ENCODE data around the gene CAMK2D. TPM values are rescaled to one million over a fixed set of nuclear protein-coding genes. Genes with fewer than 3 reads are reported as not detected.

CAMK2D gene
- total RNA-seq, 2 experiments from 2014 or later, result 33.6 to 43.1 TPM

DNA sequence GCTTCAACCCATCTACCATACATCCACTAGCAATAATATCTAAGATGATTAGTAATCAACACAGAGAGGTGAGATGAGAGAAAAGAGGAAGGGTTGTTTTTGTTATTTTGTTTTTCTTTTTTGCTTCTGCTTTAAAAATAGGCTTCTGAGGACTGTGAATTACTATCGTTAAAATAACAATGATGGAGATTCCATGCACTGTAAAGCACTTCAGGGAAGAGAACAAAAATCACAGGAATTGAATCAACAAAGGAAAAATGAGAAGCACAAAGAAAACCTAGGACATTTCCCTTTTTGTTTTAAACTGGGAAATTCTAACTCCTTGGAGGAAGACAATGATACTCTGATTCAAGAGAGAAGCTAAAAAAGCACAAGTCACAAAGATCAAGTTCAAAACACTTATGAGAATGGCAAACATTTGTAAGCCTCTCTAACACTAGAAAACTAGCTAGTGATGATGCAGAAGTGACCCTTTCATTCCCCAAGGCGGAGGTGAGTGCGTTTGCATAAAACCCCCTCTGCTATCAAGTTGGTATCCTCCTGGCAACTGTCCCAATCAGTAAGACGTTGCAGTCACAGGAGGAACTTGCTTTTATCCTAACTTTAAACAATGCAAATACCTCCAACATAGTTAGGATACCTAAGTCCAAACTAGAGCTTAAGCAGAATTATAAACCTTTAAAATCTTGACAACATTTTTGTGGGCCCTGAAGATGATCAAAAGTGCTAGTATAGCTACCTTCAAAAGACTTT, 308.5 kb downstream of the CAMK2D start:
- no peak overlapping the region for H3K4me3 Mint-ChIP-seq
- CTCF ChIA-PET, result no interaction called here
- no peaks in the 10 kb centered on the region for H3K9me3 Mint-ChIP-seq (ENCODE audit: low read depth)
- no peak for ATAC-seq
- no peak overlapping the region for H3K27ac Mint-ChIP-seq
- no peak for DNase-seq
- H3K4me1 Mint-ChIP-seq, result no peaks in the 10 kb centered on the region
- no peaks in the 10 kb centered on the region for H3K27me3 Mint-ChIP-seq
- H3K36me3 Mint-ChIP-seq, result peaks cover 24% of the 10 kb centered on the region

DNA sequence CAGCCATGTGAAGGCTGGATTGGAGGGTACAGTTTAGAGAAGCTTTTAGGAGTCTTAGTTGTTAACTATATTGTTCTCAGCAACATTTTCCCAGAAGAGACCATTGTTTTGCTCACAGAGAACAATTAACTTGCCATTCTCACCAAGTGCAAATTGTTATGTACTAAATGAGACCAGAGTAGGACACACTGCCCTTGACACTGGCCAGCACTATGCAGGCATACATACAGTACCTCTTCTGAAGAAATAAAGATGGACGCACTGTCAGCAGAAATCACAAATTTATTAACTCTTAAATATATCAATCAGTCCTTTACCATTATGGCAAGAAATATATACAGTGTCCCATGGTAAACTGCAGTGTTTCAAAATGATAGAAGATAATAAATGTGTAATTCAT, 309.4 kb downstream of the CAMK2D start:
- Mint-ChIP-seq H3K4me1 (no peaks in the 10 kb centered on the region), H3K27me3 (no peaks in the 10 kb centered on the region)
- ATAC-seq, result no peak

DNA sequence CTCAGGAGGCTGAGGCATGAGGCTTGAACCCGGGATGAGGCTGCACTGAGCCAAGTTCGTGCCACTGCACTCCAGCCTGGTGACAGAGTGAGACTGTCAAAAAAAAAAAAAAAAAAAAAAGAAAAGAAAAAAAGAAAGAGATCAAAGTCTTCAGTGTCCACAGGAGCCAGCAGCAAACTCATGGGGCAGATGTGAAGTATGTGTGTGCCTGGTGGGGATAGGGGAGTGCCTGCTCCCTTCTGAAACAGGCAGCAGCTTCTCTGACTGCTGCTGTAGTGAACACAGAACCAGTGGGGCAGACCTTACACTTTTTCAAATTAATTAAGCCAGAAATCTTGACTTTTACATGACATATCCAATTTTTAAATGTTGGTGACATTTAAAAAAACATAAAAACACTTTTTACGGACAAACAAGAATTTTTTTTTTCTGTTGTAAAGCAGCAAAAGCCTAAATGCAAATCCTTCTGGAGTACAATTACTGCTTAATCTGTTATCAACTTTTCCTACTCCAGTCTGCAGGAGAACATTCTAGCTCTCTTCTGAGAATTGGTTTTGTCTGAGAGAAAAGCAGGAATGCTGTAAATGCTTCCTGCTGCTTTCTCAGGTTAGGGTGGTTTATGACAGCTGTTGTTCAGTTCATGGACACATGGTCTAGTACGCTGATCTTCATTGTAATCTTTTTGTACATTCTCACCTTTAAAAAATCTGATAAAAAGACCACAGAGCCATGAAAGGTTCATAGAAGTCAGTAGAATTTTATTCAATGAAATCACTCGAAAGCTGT, 311.1 kb downstream of the CAMK2D start:
- no peak for DNase-seq
- Mint-ChIP-seq H3K4me1 (no peaks in the 10 kb centered on the region), H3K36me3 (peaks cover 11% of the 10 kb centered on the region), H3K9me3 (ENCODE audit: low read depth) (no peaks in the 10 kb centered on the region), H3K4me3 (no peak overlapping the region), H3K27me3 (no peaks in the 10 kb centered on the region), H3K27ac (no peak overlapping the region)
- CTCF ChIA-PET, result no interaction called here
- no peak for ATAC-seq

More for the DNA sequence above, 309.4 kb downstream of the CAMK2D start:
- CTCF ChIA-PET, result no interaction called here
- no peaks in the 10 kb centered on the region for H3K9me3 Mint-ChIP-seq (ENCODE audit: low read depth)
- DNase-seq, result no peak
- peaks cover 18% of the 10 kb centered on the region for H3K36me3 Mint-ChIP-seq
- H3K4me3 Mint-ChIP-seq, result no peak overlapping the region
- no peak overlapping the region for H3K27ac Mint-ChIP-seq

DNA sequence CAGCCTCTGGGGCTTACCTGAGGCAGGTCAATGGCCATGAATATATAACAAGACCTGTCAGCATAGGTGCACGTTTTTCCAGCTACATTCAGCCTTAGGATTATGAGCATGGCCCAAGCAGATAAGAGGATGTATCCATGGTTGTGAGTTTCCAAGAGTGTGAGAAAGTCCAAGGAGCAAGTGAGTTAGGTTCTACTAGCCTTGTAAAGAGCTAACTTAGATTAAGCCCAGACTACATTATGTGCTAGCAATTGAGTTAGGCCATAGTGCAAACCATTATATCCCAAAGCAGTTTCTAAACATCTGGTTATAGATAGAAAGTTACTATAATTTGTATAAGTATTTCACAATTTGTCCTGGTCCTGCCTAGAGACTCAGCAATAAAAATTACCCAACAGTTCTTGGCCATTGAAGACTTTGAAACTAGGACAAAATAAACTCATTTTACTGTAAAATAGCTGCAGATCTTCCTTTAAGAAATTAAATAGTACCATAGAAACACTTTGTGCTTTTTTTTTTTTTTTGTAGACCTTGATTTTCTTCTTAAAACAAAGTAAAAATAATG, 312.0 kb downstream of the CAMK2D start:
- Mint-ChIP-seq H3K4me1 (no peaks in the 10 kb centered on the region), H3K36me3 (peaks cover 11% of the 10 kb centered on the region), H3K4me3 (no peak overlapping the region), H3K9me3 (ENCODE audit: low read depth) (no peaks in the 10 kb centered on the region), H3K27me3 (no peaks in the 10 kb centered on the region), H3K27ac (no peak overlapping the region)
- no peak for DNase-seq
- no peak for ATAC-seq
- CTCF ChIA-PET, result no interaction called here

DNA sequence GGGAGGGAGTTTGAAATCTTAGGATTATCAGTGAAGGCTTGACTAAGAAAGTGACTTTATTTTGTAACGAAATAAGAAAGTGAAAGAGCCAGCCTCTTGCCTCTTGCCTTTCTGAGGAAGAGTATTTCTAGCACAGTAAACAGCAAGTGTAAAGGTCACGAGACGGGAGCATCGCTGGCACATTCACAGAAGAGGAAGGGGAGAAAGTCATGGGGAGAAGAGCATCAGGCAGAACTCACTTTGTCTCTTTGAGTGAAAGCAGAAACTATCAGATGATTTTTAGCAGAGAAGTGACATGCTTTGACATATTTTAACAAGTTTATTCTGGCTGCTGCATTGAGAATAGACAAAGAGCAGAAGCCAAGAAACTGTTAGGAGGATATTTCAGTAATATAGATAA, 313.8 kb downstream of the CAMK2D start:
- Mint-ChIP-seq H3K36me3 (peaks cover 4% of the 10 kb centered on the region), H3K4me1 (peaks cover 8% of the 10 kb centered on the region), H3K27me3 (no peaks in the 10 kb centered on the region), H3K4me3 (no peak overlapping the region), H3K27ac (no peak overlapping the region), H3K9me3 (ENCODE audit: low read depth) (no peaks in the 10 kb centered on the region)
- no peak for ATAC-seq
- CTCF ChIA-PET, result no interaction called here
- no peak for DNase-seq

DNA sequence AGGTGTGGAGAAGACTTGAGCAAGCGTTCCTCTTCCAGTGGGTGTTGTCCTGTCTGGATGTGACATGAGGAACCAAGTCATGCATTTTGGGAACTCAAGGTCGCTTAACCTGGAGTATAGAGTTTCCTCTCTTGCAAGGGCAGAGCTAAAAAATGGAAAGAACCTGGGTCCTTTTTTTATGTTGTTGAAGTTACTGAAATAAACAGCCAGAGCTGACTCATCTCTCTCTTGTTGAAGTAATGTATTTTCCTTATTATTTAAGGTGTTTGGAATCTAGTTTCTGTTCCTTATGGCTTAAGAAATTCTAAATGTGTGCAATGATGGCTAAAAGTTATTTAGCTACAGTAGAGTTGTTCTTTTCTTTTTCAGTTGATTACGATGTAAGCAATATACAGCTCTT, 314.5 kb downstream of the CAMK2D start:
- CTCF ChIA-PET, result no interaction called here
- no peaks in the 10 kb centered on the region for H3K9me3 Mint-ChIP-seq (ENCODE audit: low read depth)

DNA sequence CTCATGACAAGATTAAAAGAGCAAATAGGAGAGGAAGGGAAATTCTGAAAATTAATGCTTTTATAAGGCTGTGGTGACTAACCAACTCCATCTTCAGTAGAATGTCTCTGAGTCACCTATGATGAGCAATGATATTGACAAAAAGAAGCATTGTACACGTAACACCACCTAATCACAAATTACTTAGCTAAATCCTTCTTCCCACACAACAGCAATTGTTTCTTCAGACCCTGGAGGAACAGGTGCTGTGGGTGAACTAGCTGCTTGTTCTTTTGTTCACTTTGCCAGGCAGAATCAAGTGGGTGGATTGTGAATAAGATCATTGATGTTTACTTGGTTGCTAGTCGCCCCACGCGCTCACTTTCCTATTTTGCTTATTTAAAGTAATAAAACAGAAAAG, 315.5 kb downstream of the CAMK2D start:
- Mint-ChIP-seq H3K36me3 (no peaks in the 10 kb centered on the region), H3K4me1 (peaks cover 8% of the 10 kb centered on the region), H3K4me3 (no peak overlapping the region), H3K27me3 (peaks cover 4% of the 10 kb centered on the region), H3K9me3 (ENCODE audit: low read depth) (no peaks in the 10 kb centered on the region), H3K27ac (no peak overlapping the region)
- CTCF ChIA-PET, result no interaction called here
- DNase-seq, result no peak
- no peak for ATAC-seq

More for the DNA sequence above, 314.5 kb downstream of the CAMK2D start:
- no peak overlapping the region for H3K27ac Mint-ChIP-seq
- ATAC-seq (no peak), DNase-seq (no peak)
- H3K36me3 Mint-ChIP-seq, result peaks cover 4% of the 10 kb centered on the region
- H3K4me3 Mint-ChIP-seq, result no peak overlapping the region
- peaks cover 8% of the 10 kb centered on the region for H3K4me1 Mint-ChIP-seq
- H3K27me3 Mint-ChIP-seq, result peaks cover 2% of the 10 kb centered on the region

DNA sequence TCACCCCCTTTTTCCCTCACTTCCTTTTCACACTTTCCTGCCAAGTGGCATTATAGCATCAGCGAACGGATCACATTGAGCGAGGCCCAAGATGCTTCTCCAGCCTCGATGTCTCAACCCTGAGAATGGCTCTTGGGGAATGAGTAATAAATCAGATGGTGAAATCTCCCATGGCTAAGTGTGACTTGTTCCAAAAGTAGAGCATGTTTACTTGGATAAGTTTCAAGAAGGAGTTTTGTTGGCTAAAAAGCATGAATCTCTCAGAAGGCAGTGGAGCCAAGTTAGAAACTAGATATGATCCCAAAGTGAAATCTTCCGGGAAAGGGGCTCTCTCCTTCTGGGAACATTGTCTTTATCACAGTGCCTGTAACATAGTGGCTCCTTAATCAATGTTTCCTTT, 316.3 kb downstream of the CAMK2D start:
- Mint-ChIP-seq H3K9me3 (ENCODE audit: low read depth) (no peaks in the 10 kb centered on the region), H3K27me3 (peaks cover 4% of the 10 kb centered on the region), H3K27ac (no peak overlapping the region), H3K4me1 (peaks cover 8% of the 10 kb centered on the region), H3K36me3 (no peaks in the 10 kb centered on the region), H3K4me3 (no peak overlapping the region)
- ATAC-seq (no peak), DNase-seq (no peak)
- CTCF ChIA-PET, result no interaction called here

DNA sequence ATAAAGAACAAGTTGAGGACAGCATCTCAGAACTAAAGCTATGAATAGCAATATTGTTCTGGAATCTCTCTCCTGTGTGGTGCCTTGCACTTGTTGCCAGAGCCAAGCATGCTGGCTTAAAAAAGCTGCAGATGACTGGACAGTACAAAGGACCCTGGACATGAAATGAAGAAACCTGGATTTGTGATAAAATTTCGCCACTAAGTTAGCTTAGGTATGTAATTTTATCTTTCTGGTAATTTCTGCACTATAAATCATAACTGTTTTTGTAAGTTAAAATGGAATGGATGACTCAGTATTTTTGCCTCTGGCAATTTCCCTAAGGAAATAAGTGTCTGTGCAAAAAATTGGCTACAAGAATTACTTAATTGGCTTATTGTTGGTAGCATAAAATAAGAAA, 317.2 kb downstream of the CAMK2D start:
- no peak for ATAC-seq
- H3K27ac Mint-ChIP-seq, result no peak overlapping the region
- DNase-seq, result no peak
- no peak overlapping the region for H3K4me3 Mint-ChIP-seq
- H3K4me1 Mint-ChIP-seq, result peaks cover 8% of the 10 kb centered on the region
- no peaks in the 10 kb centered on the region for H3K9me3 Mint-ChIP-seq (ENCODE audit: low read depth)
- no peaks in the 10 kb centered on the region for H3K36me3 Mint-ChIP-seq
- CTCF ChIA-PET, result no interaction called here
- H3K27me3 Mint-ChIP-seq, result peaks cover 4% of the 10 kb centered on the region

DNA sequence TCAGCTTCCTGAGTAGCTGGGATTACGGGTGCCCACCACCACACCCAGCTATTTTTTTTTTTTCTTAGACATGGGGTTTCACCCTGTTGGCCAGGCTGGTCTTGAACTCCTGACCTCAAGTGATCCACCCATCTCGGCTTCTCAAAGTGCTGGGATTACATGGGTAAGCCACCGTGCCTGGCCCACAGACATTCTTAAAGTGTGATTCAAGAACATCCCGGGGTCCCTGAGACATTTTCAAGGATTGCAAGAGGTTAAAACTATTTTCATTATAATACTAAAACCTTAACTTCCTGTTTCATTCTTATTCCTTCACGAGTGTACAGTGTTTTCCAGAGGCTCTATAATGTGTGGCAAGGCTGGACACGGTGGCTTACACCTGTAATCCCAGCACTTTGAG, 318.7 kb downstream of the CAMK2D start:
- DNase-seq, result no peak

DNA sequence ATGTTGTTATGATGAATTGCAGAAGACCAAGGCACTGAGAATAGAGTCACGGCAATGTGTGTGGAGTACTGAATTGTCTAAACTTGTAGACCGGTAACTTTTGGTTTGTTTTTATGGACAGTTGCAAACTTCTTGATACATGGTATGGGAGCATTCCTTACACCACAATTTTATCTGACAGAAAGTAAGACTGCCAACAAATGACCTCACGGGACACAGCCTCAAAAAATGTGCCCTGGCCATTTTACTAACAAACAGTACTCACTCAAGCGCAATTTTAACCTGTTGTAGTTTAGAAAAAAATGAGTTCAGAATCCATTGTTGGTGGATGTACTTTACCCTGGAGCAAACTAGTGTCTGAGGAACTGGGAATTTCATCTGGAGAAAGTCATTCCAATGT, 321.2 kb downstream of the CAMK2D start:
- no peak overlapping the region for H3K4me3 Mint-ChIP-seq
- no peak overlapping the region for H3K27ac Mint-ChIP-seq
- ATAC-seq, result no peak
- peaks cover 18% of the 10 kb centered on the region for H3K4me1 Mint-ChIP-seq
- H3K9me3 Mint-ChIP-seq (ENCODE audit: low read depth), result no peaks in the 10 kb centered on the region
- peaks cover 6% of the 10 kb centered on the region for H3K27me3 Mint-ChIP-seq
- H3K36me3 Mint-ChIP-seq, result no peaks in the 10 kb centered on the region
- CTCF ChIA-PET, result no interaction called here
- no peak for DNase-seq

More for the DNA sequence above, 318.7 kb downstream of the CAMK2D start:
- Mint-ChIP-seq H3K36me3 (no peaks in the 10 kb centered on the region), H3K27me3 (peaks cover 6% of the 10 kb centered on the region), H3K4me1 (peaks cover 8% of the 10 kb centered on the region), H3K4me3 (no peak overlapping the region), H3K9me3 (ENCODE audit: low read depth) (no peaks in the 10 kb centered on the region), H3K27ac (no peak overlapping the region)
- CTCF ChIA-PET, result no interaction called here
- no peak for ATAC-seq

DNA sequence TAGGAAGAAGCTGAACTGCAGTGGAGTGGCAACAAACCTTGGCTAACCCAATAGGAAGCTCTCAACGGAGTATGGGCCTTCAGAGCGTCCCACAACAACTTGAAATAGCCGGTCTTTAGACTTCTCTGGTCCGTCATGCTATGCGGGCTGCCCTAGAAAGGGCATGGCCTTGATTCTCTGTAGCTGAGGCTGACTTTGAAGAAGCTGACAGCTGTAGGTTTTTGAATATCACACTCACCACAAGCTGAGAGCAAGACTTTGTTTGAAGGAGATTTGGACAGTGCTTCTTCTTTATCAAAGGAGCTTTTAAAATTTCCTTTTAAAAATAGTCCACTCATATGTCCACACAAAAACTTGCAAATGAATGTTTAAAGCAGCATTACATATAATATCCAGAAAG, 322.9 kb downstream of the CAMK2D start:
- ATAC-seq, result no peak
- peaks cover 10% of the 10 kb centered on the region for H3K4me1 Mint-ChIP-seq

DNA sequence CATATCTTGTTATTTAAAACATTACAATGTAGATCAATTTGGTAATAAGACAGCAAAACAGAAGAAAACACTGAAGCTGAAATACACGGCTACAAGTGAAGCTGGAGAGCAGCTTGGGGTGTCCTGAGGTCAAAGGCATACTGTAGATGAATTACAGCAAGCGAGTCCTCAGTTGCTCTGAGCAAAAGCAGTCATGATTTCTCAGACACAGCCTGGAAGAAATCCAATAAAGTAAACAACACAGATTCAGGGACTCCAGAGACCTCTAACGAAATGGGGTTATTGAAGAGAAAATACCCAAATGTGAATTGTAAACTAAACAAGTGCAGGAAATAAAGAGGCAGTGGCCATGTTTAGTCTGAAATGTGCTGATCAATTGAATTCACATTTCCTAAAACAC, 324.4 kb downstream of the CAMK2D start:
- Mint-ChIP-seq H3K27me3 (peaks cover 10% of the 10 kb centered on the region), H3K27ac (no peak overlapping the region), H3K4me1 (peaks cover 10% of the 10 kb centered on the region), H3K4me3 (no peak overlapping the region), H3K9me3 (ENCODE audit: low read depth) (no peaks in the 10 kb centered on the region), H3K36me3 (no peaks in the 10 kb centered on the region)
- no peak for ATAC-seq
- no peak for DNase-seq
- CTCF ChIA-PET, result no interaction called here

More for the DNA sequence above, 322.9 kb downstream of the CAMK2D start:
- Mint-ChIP-seq H3K4me3 (no peak overlapping the region), H3K36me3 (no peaks in the 10 kb centered on the region), H3K27me3 (peaks cover 6% of the 10 kb centered on the region), H3K27ac (no peak overlapping the region), H3K9me3 (ENCODE audit: low read depth) (no peaks in the 10 kb centered on the region)
- CTCF ChIA-PET, result no interaction called here
- no peak for DNase-seq

DNA sequence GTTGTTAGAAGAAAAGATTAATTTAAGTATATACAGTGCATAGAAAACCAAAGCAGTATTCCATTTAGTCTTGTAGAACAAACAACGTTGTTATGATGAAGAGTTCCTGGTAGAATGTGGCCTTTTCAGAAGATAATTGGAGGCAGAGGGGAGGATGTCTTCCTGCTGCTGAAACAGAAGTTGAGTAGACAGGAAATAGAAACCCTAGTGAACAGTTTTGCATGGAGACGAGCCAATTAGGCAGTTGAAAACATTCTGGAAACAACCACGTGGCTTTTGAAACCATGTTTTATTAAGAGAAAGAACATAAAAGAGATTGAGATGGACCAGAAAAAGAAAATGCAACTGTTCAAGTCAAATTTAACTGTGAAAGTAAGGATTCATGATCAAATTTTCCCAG, 325.2 kb downstream of the CAMK2D start:
- H3K9me3 Mint-ChIP-seq (ENCODE audit: low read depth), result no peaks in the 10 kb centered on the region
- no peak overlapping the region for H3K4me3 Mint-ChIP-seq
- no peak for ATAC-seq
- H3K36me3 Mint-ChIP-seq, result no peaks in the 10 kb centered on the region
- CTCF ChIA-PET, result no interaction called here
- DNase-seq, result no peak
- H3K27ac Mint-ChIP-seq, result no peak overlapping the region
- peaks cover 8% of the 10 kb centered on the region for H3K27me3 Mint-ChIP-seq
- H3K4me1 Mint-ChIP-seq, result peaks cover 10% of the 10 kb centered on the region

Measured in activated CD8-positive, alpha-beta memory T cell treated with anti-CD3 and anti-CD28 coated beads, Interleukin-2, amount 10 ng/mL, durations not matched to agents 7 days and 5 days (primary cell).